Uterus (tissue), 4 donors: ENCODE data around the gene MBD3L1. TPM values are rescaled to one million over a fixed set of nuclear protein-coding genes. Genes with fewer than 3 reads are reported as not detected.
A peak's percentile ranks its signal among the peaks of the same experiment; 100 is the strongest.

Experiments
- DNase-seq, 2 donors: peaks; one replicate each; pipeline ENCODE4 v3.0.0-alpha.2; 2019 to 2020
- H3K27ac ChIP-seq, 2 donors: fragments of 200-600 bp; sonication (generic); 1 replicate in 1 of 2; 2 replicates in 1 of 2; pipeline ENCODE4 v1.5.1; 2016 to 2018
- H3K27me3 ChIP-seq, 2 donors: fragments of 200-600 bp; sonication (generic); one replicate each; pipeline ENCODE4 v1.5.1; 2018 to 2019; ENCODE audit warnings: control low read depth in 1 of 2
- H3K36me3 ChIP-seq, 2 donors: fragments of 200-600 bp; sonication (generic); one replicate each; pipeline ENCODE4 v1.5.1; 2019; ENCODE audit warnings: control low read depth in 1 of 2
- H3K4me1 ChIP-seq, 2 donors: fragments of 200-600 bp; sonication (generic); one replicate each; pipeline ENCODE4 v1.5.1; 2018 to 2019; ENCODE audit warnings: control low read depth in 1 of 2
- H3K4me3 ChIP-seq, 2 donors: fragments of 200-600 bp; sonication (generic); 1 replicate in 1 of 2; 2 replicates in 1 of 2; pipeline ENCODE4 v1.5.1; 2018 to 2019; ENCODE audit warnings: mild to moderate bottlenecking in 1 of 2
- H3K9me3 ChIP-seq, 2 donors: fragments of 200-600 bp; sonication (generic); one replicate each; pipeline ENCODE4 v1.5.1; 2019; ENCODE audit warnings: control low read depth in 1 of 2
- CTCF ChIP-seq, 4 experiments: fragments of 200-600 bp in 2 of 4; fragments of 450-650 bp in 2 of 4; sonication (generic) in 2 of 4; IDR thresholded peaks; one replicate each; pipeline ENCODE4 v1.5.1; 2016 to 2019; ENCODE audit warnings: antibody characterized with exemption in 4 of 4, mild to moderate bottlenecking in 2 of 4, moderate library complexity in 1 of 4
- POLR2A ChIP-seq, 2 donors: fragments of 450-650 bp; IDR thresholded peaks; one replicate each; pipeline ENCODE4 v1.6.1; 2016; ENCODE audit warnings: antibody characterized with exemption in 2 of 2, mild to moderate bottlenecking in 1 of 2, moderate library complexity in 1 of 2
- intact Hi-C: fragments of 100-400 bp; cut with DNase I; formaldehyde crosslinking; loops from one replicate; pipeline ENCODE4 v1.15.1; 2023; ENCODE audit warnings: low total_unique reads
- total RNA-seq, 4 donors: library from RNA; depleted of rRNA in 3 of 4; stranded (reverse); fragments of >200 nt in 3 of 4; gene quantifications; one replicate each; pipeline versions ENCODE4 v1.1.0 to v1.2.4, GENCODE V29; 2014 to 2023
- donor health status: DM: yes; HTN: yes; CAD: no.

The MBD3L1 gene
- total RNA-seq, 4 donors from 2014 or later, result not detected

- Histone ChIP-seq H3K9me3 (peaks cover 0 to 89% of the 10 kb centered on the region in 2 donors), H3K4me1 (no peaks in the 10 kb centered on the region), H3K27ac (no peak overlapping the region), H3K36me3 (no peaks in the 10 kb centered on the region), H3K4me3 (no peak overlapping the region), H3K27me3 (no peaks in the 10 kb centered on the region)
- intact Hi-C loops, result no loop called here
- TF ChIP-seq POLR2A (IDR thresholded peaks at IDR 0.05) (no peak), CTCF (IDR thresholded peaks at IDR 0.05) (no peak)
- no peak for DNase-seq
Measured at GRCh38 chr19:8814176-8814575, 18.0 kb upstream of the MBD3L1 start.

GRCh38 chr19:8815780-8816179 lies 16.4 kb upstream of the MBD3L1 start:
- Histone ChIP-seq H3K4me3 (no peak overlapping the region), H3K27me3 (no peaks in the 10 kb centered on the region), H3K4me1 (no peaks in the 10 kb centered on the region), H3K27ac (no peak overlapping the region), H3K36me3 (no peaks in the 10 kb centered on the region), H3K9me3 (peaks cover 0 to 78% of the 10 kb centered on the region in 2 donors)
- no peak for TF ChIP-seq CTCF (IDR thresholded peaks at IDR 0.05)
- no peak for TF ChIP-seq POLR2A (IDR thresholded peaks at IDR 0.05)
- intact Hi-C loops, result no loop called here
- DNase-seq, result no peak

GRCh38 chr19:8820234-8820633 lies 11.9 kb upstream of the MBD3L1 start:
- intact Hi-C loops, result no loop called here
- no peaks in the 10 kb centered on the region for H3K27me3 ChIP-seq
- DNase-seq, result no peak
- H3K27ac ChIP-seq, result no peak overlapping the region
- peaks cover 0 to 34% of the 10 kb centered on the region in 2 donors for H3K9me3 ChIP-seq
- H3K4me1 ChIP-seq, result no peaks in the 10 kb centered on the region
- no peaks in the 10 kb centered on the region for H3K36me3 ChIP-seq
- no peak overlapping the region for H3K4me3 ChIP-seq
- TF ChIP-seq CTCF (IDR thresholded peaks at IDR 0.05) (no peak), POLR2A (IDR thresholded peaks at IDR 0.05) (no peak)

GRCh38 chr19:8821748-8822241 lies 10.4 kb upstream of the MBD3L1 start:
- Histone ChIP-seq H3K4me3 (no peak overlapping the region), H3K9me3 (peaks cover 0 to 18% of the 10 kb centered on the region in 2 donors), H3K4me1 (no peaks in the 10 kb centered on the region), H3K36me3 (no peaks in the 10 kb centered on the region), H3K27ac (peak overlapping the region; percentile 72 to 84), H3K27me3 (no peaks in the 10 kb centered on the region)
- peak; percentile 53 to 76 for DNase-seq
- intact Hi-C loops, result no loop called here
- TF ChIP-seq CTCF (IDR thresholded peaks at IDR 0.05) (no peak), POLR2A (IDR thresholded peaks at IDR 0.05) (no peak)

GRCh38 chr19:8826371-8826770 lies 5.8 kb upstream of the MBD3L1 start:
- TF ChIP-seq POLR2A (IDR thresholded peaks at IDR 0.05) (no peak), CTCF (IDR thresholded peaks at IDR 0.05) (no peak)
- intact Hi-C loops, result no loop called here
- Histone ChIP-seq H3K4me1 (peaks cover 0 to 4% of the 10 kb centered on the region in 2 donors), H3K36me3 (no peaks in the 10 kb centered on the region), H3K27me3 (no peaks in the 10 kb centered on the region), H3K9me3 (no peaks in the 10 kb centered on the region), H3K4me3 (no peak overlapping the region), H3K27ac (no peak overlapping the region)
- DNase-seq, result no peak
